GM21526 (cell line): Measurements from ENCODE around the gene TMEM116.
"Not testable (repeated sequence)": the region's sequence is repeated elsewhere in the genome, so short reads cannot be mapped to it uniquely, and the experiment has no call there.

ENCODE experiments used
- ATAC-seq: cut with Tn5 transposase; IDR thresholded peaks from one replicate; pipeline ENCODE4 v1.9.1; 2021; ENCODE audit warnings: moderate library complexity; ENCODE audit not compliant: unreplicated experiment, low FRiP score

TMEM116 gene

DNA sequence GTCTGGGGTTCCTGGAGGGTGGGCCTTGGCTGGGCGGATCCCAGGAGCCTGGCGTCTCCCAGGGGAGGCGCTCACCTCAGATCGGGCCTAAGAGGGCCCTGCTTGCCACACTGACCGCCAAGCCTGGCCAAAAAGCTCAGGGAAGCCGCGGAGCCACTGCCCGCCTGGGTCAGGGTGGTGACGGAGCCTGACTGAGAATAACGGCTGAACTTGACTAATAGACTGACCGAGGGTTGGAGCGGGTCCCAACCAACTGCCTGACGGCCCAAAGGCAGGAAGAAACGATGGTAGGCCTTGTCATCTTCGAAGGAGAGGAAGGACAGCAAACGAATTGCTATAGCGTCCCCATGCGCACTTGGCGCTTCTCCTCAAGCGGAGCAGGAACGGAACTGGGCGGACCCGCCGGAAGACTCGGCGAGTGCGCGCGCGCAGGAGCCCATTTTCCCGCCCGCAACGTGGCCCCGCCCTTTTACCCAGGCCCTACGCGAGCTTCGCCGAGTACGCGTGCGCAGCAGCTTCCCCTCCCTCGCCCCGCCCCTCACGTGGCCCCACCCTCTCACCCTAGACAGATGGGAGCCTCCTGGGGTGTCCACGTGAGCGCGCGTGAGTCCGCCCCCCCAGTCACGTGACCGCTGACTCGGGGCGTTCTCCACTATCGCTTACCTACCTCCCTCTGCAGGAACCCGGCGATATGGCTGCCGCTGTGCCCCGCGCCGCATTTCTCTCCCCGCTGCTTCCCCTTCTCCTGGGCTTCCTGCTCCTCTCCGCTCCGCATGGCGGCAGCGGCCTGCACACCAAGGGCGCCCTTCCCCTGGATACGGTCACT lies at the start of gene TMEM116, which contains the start of gene ERP29:
Gene TMEM116, minus strand, starts transcription at position 391 of the 826 bp plus-strand sequence. CDS start 7,895 bp downstream, outside the sequence.
Gene ERP29, plus strand, starts transcription at position 652 of the 826 bp plus-strand sequence. Its CDS starts 40 bp downstream, at position 692.
- ATAC-seq: peak; percentile 73

DNA sequence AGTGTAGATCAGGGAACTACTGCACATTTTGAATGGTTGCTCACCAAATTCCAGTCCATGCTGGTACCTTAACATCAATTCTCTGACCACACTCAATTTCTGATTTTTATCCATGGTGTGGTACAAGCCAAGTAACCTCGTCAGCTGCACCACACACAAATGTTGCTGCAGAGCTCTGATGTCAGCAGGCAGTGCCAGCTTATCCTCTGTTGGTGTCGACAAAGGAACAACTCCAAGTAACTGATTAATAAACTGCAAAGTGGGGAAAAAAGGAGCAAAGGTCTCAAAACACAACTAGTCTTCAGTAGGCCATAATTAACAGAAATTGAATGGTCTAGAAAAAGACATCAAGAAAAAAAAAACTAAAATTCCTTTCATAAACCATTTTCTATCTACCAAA lies 48.2 kb upstream of the TMEM116 start:
- ATAC-seq: no peak

DNA sequence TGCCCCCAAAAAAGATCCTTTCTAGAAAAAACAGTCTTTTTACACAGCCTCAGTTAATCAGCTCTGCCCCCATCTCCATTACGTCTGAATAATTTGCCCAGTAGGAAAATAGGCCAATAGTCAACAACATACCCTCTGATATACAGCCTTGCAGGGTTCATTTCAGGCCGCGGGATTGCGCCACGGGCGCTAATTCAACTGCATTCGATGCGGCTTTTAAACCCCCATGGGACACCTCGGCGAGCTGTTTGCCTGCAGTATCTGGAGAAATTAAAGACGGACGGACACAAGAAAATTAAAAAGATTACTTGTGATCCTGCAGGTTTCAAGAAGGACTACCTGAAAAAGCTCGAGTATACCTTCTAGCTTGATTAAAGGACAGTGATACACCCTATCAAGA lies 36.4 kb upstream of the TMEM116 start:
- ATAC-seq: no peak

DNA sequence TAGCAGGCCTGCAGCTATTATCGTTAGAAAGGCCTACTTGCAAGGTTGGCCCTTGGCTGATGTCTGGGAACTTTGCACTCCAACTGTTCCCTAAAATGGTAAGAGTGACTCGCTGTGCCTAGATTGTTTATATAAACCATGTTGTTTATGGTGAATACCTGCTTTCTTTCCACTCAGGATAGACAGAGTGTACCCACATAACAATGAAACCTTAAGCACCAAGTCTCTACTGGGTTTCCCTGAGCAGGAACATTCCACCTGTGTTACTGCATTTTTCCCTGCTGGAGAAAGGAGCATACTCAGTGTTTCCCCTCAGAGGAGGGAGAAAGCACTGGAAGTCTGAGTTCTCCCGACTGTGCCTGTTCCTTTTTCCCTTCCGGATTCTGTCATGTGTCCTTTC lies 33.0 kb upstream of the TMEM116 start:
- no peak for ATAC-seq

- not testable (repeated sequence) for ATAC-seq
These were observed 23.6 kb upstream of the TMEM116 start for GRCh38 chr12:112036614-112037013.

- ATAC-seq: no peak
These were observed 22.3 kb upstream of the TMEM116 start for GRCh38 chr12:112035219-112035785.

DNA sequence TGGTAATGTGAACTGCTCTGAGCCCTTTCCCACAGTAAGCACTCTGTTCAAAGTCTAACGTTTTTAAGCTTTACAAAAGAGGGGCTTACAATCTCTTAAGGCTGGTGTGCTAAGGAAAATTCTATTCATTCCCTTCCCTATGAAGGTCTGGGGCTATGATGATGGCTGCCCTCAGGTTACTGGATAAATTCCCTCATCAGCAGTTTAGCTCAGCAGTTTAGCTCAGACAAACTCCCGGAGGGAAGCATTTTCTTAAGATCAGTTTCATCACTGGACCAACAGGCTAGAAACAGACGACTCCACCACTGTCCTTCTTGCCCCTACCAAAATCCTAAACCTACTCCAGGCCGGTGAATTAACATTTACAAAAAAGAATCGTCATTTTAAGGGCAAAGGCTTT lies 19.3 kb upstream of the TMEM116 start:
- ATAC-seq: no peak

DNA sequence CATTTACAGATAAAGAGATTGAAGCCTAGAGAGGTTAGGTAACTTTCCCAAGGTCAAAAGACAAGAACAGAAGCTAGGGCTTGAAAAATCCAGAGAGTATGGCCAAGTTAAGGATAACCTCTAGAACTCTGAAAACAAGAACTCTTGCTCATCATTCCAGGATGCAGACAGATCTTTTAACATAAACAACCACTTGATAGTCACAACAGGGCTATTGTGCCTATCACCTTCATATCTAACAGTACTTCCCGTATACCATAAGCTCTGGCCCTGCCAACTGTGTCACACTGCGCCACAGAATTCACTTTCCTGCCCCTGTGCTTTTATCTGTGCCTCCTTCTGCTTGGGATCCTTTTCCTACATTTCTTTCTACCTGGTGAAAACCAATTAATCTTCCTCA lies 18.5 kb upstream of the TMEM116 start:
- ATAC-seq: no peak

- ATAC-seq: no peak
These were observed 16.3 kb upstream of the TMEM116 start for GRCh38 chr12:112029301-112029700.

DNA sequence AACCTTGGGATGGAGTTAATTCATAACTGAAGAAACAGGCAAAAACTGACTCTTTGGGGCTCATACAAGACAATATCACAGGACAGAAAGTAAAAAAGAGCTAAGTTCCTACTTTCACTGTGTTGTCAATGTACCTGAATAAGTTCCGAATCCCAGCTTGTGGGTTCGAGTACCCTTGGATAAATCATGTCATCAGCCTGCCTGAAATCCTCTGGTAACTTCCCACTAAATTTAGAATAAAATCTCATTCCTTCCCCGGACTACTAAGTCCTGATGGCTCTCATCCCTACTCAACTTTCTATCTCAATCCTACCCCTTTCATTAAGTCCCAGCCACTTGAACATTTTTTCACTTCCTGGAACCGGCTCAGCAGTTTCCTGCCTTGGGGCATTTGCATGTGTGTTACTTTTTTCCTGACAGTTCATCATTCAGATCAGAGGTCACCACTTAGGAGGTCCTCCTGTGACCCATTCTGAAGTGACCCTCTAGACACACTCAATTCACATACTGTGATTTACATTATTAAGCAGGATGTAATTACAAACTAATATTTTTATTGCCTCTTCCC lies 12.9 kb upstream of the TMEM116 start:
- ATAC-seq: no peak

DNA sequence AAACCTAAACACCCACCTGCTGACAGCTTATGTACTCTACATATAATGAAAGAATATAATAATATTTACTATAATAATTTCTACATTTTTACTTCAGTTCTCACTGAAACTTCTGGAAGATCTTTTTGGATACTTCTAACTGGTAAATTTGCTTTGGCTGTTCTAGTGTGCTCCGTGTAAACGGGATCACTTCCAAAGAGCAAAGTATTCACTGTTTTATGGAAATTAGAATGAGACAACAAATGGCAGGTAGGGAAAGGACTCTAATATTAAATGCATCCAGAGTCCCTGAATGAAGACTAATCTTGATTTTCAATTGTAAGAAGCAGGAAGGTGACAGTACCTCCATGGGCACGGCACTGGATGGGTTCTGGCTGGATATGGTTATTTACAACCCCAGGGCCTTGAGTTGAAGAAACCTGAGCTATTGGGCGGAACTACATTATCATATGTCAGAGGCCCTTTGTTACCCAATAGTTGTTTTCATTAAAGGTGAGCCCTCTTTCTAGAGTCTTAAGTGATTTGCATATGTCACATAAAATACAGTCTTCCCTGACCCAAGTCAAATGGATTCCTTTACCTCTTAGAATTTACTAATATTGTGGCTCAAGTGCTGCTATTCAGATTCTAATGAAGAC lies 10.9 kb upstream of the TMEM116 start:
- ATAC-seq: no peak

- ATAC-seq: no peak
These were observed 9.5 kb upstream of the TMEM116 start for GRCh38 chr12:112022241-112023016.

GRCh38 chr12:112020947-112021457 lies 8.0 kb upstream of the TMEM116 start:
- no peak for ATAC-seq

DNA sequence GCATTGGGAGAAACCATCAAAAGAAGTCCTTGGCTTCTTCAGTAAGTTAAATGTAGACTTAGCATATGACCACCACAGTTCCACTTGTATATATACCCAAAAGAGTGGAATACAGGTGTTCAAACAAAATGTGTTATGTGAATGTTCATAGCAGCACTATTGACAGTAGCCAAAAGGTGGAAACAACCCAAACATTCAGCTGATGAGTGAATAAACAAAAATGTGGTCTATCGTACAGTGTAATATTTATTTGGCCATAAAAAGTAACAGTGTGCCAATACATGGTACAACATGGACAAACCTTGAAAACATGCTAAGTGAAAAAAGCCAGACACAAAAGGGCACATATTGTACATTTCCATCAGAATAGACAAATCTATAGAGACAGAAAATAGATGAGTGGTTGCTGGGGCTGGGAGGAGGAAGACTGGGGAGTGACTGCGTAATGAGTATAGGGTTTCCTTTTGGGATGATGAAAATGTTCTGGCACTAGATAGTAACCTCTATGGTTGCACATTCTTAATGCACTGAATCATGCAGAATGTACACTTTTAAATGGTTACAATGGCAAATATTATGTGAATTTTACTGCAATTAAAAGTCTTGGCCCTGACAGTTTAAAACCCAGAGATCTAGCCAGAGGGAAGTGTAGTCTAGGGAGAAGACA lies 5.7 kb upstream of the TMEM116 start:
- ATAC-seq: no peak

DNA sequence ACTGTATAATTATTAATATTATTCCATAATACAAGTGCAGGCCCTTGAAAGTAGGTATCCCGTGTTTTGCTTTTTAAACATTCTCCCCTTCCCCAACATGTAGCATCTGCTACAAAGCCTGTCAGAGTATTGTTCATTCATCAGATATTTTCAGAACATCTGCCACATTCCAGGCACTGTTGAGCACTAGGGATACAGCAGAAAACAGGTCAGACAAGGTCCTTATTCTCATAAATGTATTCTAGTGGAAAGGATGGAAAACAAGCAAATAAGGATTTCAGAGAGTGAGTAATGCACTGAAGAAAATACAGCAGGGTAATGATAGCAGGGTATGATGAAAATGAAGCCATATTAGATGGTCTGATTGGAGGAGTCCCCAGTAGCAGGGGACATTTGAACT lies 4.1 kb upstream of the TMEM116 start:
- no peak for ATAC-seq

- no peak for ATAC-seq
These were observed 3.0 kb upstream of the TMEM116 start for GRCh38 chr12:112015938-112016337.

DNA sequence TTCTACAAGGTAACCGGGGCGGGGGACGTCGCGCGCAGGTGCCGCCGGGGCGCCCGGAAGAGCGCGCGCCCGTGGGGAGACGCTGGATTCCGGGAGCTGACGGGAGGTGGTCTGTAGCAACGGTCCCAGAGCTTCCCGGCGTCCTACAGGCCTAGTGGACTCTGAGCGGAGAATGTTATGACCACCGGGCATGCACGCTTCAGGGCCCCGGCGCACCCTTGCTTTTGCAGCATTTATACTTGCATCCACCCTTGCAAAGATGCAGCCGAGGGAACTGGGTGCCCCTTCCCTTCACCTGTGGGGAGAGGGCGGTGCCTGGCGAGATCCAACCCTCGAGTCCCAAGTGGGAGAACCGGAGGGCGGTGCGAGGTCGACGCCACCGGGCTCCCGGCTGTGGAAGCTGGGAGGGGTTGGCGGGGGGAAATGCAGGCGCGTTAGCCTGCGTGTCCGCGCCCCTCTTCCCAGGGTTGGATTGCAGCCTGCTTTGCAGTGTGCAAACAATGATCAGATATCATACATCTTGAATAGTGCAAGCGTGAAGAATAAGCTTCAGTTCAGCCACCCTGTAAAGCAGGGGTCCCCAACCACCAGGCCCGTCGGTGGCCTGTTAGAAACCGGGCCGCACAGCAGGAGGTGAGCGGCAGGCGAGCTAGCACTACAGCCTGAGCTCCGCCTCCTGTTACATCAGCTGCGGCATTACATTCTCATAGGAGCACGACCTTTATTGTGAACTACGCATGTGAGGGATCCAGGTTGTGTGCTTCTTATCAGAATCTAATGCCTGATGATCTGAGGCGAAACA lies 837 bp upstream of the TMEM116 start:
- no peak for ATAC-seq

GRCh38 chr12:112011685-112012084 lies 1.3 kb downstream of the TMEM116 start:
- no peak for ATAC-seq
